ENCODE data around the gene KIRREL1. TPM values are rescaled to one million over a fixed set of nuclear protein-coding genes. Genes with fewer than 3 reads are reported as not detected.

The KIRREL1 gene
- total RNA-seq, 1 donor from 2014 or later = 122 TPM

DNA sequence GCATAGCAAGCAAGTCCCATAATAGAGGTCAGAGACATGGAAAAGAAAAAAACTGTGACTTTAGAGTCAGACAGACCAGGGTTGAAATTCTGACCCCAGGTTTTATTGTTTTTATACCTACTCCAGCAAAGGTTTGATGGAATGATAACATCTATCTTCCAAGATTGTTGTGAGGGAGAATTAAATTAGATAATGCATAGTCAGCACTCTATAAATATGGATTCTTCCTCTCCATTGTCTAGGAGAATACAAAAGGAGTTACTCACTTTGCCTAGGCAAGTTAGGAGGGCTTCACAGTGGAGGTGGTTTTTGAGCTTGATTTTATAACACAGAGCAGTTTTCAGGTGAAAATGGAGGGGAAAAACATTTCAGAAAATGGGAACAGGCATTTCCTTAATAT lies 46.9 kb downstream of the KIRREL1 start:
- DNase-seq (ENCODE audit: extremely low spot score, unreplicated experiment) = no peak
- peaks cover 59% of the 10 kb centered on the region for H3K4me1 Mint-ChIP-seq (ENCODE audit: unreplicated experiment)
- TF ChIP-seq, protein P1, sequence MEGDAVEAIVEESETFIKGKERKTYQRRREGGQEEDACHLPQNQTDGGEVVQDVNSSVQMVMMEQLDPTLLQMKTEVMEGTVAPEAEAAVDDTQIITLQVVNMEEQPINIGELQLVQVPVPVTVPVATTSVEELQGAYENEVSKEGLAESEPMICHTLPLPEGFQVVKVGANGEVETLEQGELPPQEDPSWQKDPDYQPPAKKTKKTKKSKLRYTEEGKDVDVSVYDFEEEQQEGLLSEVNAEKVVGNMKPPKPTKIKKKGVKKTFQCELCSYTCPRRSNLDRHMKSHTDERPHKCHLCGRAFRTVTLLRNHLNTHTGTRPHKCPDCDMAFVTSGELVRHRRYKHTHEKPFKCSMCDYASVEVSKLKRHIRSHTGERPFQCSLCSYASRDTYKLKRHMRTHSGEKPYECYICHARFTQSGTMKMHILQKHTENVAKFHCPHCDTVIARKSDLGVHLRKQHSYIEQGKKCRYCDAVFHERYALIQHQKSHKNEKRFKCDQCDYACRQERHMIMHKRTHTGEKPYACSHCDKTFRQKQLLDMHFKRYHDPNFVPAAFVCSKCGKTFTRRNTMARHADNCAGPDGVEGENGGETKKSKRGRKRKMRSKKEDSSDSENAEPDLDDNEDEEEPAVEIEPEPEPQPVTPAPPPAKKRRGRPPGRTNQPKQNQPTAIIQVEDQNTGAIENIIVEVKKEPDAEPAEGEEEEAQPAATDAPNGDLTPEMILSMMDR (IDR thresholded peaks at IDR 0.05) = no peak
- H3K36me3 Mint-ChIP-seq (ENCODE audit: unreplicated experiment) = no peaks in the 10 kb centered on the region
- H3K4me3 Mint-ChIP-seq (ENCODE audit: unreplicated experiment) = no peak overlapping the region
- H3K27me3 Mint-ChIP-seq (ENCODE audit: unreplicated experiment) = no peaks in the 10 kb centered on the region
- no peaks in the 10 kb centered on the region for H3K9me3 Mint-ChIP-seq (ENCODE audit: unreplicated experiment)
- no peak overlapping the region for H3K27ac Mint-ChIP-seq (ENCODE audit: unreplicated experiment)

- Mint-ChIP-seq H3K4me3 (ENCODE audit: unreplicated experiment) (no peak overlapping the region), H3K27me3 (ENCODE audit: unreplicated experiment) (no peaks in the 10 kb centered on the region), H3K27ac (ENCODE audit: unreplicated experiment) (no peak overlapping the region), H3K9me3 (ENCODE audit: unreplicated experiment) (no peaks in the 10 kb centered on the region), H3K36me3 (ENCODE audit: unreplicated experiment) (no peaks in the 10 kb centered on the region), H3K4me1 (ENCODE audit: unreplicated experiment) (peaks cover 43% of the 10 kb centered on the region)
- no peak for DNase-seq (ENCODE audit: extremely low spot score, unreplicated experiment)
- TF ChIP-seq, protein P1 (IDR thresholded peaks at IDR 0.05) = no peak
Measured at GRCh38 chr1:158043232-158043631, 49.8 kb downstream of the KIRREL1 start.

GRCh38 chr1:158045639-158046038 lies 52.2 kb downstream of the KIRREL1 start:
- DNase-seq (ENCODE audit: extremely low spot score, unreplicated experiment) = no peak
- Mint-ChIP-seq H3K27me3 (ENCODE audit: unreplicated experiment) (no peaks in the 10 kb centered on the region), H3K4me3 (ENCODE audit: unreplicated experiment) (no peak overlapping the region), H3K27ac (ENCODE audit: unreplicated experiment) (peak overlapping the region; percentile 5), H3K9me3 (ENCODE audit: unreplicated experiment) (no peaks in the 10 kb centered on the region), H3K36me3 (ENCODE audit: unreplicated experiment) (no peaks in the 10 kb centered on the region), H3K4me1 (ENCODE audit: unreplicated experiment) (peaks cover 22% of the 10 kb centered on the region)
- TF ChIP-seq, protein P1 (IDR thresholded peaks at IDR 0.05) = no peak

GRCh38 chr1:158046715-158047510 lies 53.5 kb downstream of the KIRREL1 start:
- H3K4me3 Mint-ChIP-seq (ENCODE audit: unreplicated experiment) = no peak overlapping the region
- peaks cover 5% of the 10 kb centered on the region for H3K36me3 Mint-ChIP-seq (ENCODE audit: unreplicated experiment)
- H3K9me3 Mint-ChIP-seq (ENCODE audit: unreplicated experiment) = no peaks in the 10 kb centered on the region
- no peak for DNase-seq (ENCODE audit: extremely low spot score, unreplicated experiment)
- no peaks in the 10 kb centered on the region for H3K27me3 Mint-ChIP-seq (ENCODE audit: unreplicated experiment)
- peaks cover 20% of the 10 kb centered on the region for H3K4me1 Mint-ChIP-seq (ENCODE audit: unreplicated experiment)
- no peak overlapping the region for H3K27ac Mint-ChIP-seq (ENCODE audit: unreplicated experiment)
- TF ChIP-seq, protein P1 (IDR thresholded peaks at IDR 0.05) = no peak

DNA sequence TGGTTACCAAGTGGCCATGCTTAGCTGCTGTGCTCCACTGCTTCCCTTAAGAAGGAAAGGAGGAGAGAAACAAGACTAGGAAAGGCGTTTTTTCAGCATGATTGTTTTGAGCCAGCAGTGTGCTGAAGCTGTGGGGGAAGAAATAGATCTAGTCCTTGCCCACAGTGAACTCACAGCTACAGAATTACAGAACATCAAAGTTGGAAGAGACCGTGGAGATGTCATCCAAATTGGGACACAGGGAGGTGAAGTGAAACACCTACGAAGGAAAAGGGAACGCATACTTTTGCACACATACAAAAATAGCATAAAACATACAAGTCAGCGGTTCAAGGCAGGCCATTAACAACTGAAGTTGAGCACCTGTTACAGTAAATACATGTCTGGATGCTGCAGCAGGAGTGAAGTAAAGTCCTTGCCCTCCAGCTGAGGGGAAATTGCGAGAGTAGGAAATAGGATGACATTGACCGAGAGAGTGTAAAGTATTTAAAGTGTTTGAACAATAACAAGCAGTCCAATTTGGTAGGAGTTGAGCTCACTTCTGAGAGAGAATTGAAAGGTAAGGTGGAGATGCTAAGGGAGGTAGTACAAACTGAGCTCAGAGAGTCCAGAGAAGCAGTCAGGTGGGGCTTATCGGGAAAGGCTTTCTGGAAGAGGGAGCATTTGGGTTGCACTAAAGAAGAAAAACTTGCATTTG lies 55.1 kb downstream of the KIRREL1 start:
- H3K4me1 Mint-ChIP-seq (ENCODE audit: unreplicated experiment) = peaks cover 24% of the 10 kb centered on the region
- H3K9me3 Mint-ChIP-seq (ENCODE audit: unreplicated experiment) = no peaks in the 10 kb centered on the region
- no peak for DNase-seq (ENCODE audit: extremely low spot score, unreplicated experiment)
- H3K27me3 Mint-ChIP-seq (ENCODE audit: unreplicated experiment) = no peaks in the 10 kb centered on the region
- no peak overlapping the region for H3K27ac Mint-ChIP-seq (ENCODE audit: unreplicated experiment)
- H3K36me3 Mint-ChIP-seq (ENCODE audit: unreplicated experiment) = peaks cover 9% of the 10 kb centered on the region
- H3K4me3 Mint-ChIP-seq (ENCODE audit: unreplicated experiment) = no peak overlapping the region
- TF ChIP-seq, protein P1 (IDR thresholded peaks at IDR 0.05) = no peak

Data from osteocyte (in vitro differentiated cells).